K562 (cell line): Measurements from ENCODE around the gene VPS13C. TPM values are rescaled to one million over a fixed set of nuclear protein-coding genes. Genes with fewer than 3 reads are reported as not detected.

Experiments
- ATAC-seq: fragments of 200-7000 bp; cut with Tn5 transposase; 3 replicates; pipeline ENCODE4 v1.9.1; 2020; ENCODE audit warnings: moderate library complexity
- BruUV-seq: library from RNA; stranded (reverse); fragments of 400-500 nt; replicated peaks from 2 replicates; lab custom pipeline; 2021; lab: Mats Ljungman, UMichigan
- CTCF ChIA-PET: fragments of 300-600 bp; formaldehyde crosslinking; extraction: SDS; loops from one replicate; lab custom pipeline; 2021; ENCODE audit warnings: low intra/inter-chr PET ratio; lab: Yijun Ruan, JAX
- POLR2A ChIA-PET: fragments of 300-600, 350-650 bp; sonication (Branson Sonifier 250); formaldehyde crosslinking; extraction: SDS; loops from one replicate; lab custom pipeline; 2021; ENCODE audit warnings: antibody characterized with exemption, inconsistent platforms; lab: Yijun Ruan, JAX
- DNase-seq, 4 experiments: peaks; one replicate each; pipeline versions ENCODE4 v3.0.0 to v3.0.0-alpha.2; 2011 to 2018; ENCODE audit warnings: low spot score in 3 of 4, mixed read lengths in 3 of 4; ENCODE audit errors: extremely low read depth in 1 of 4
- FAIRE-seq: peaks from 2 replicates; lab custom pipeline; 2011; peaks lifted over from hg19 to GRCh38; lab: Jason Lieb, UNC
- H2AFZ ChIP-seq: 2 replicates; pipeline ENCODE4 v1.6.0; 2011; ENCODE audit warnings: low read depth, low read length, control low read depth, inconsistent platforms
- H3K27ac ChIP-seq: fragments of 200-600 bp; 3 replicates; pipeline ENCODE4 v1.8.0; 2011; ENCODE audit warnings: low read depth, mild to moderate bottlenecking, control low read depth, inconsistent platforms, low read length, moderate library complexity, mixed read lengths; ENCODE audit errors: extremely low read depth
- H3K27me3 ChIP-seq, 2 experiments: fragments of 300-600 bp in 1 of 2; 2 replicates in 1 of 2; 3 replicates in 1 of 2; pipeline versions ENCODE4 v1.6.0 to v1.8.0; 2011; ENCODE audit warnings: inconsistent platforms in 2 of 2, low read length in 2 of 2, mild to moderate bottlenecking in 1 of 2, mixed read lengths in 1 of 2, moderate library complexity in 1 of 2; ENCODE audit not compliant: control insufficient read depth in 2 of 2, insufficient read depth in 2 of 2
- H3K36me3 ChIP-seq: fragments of 300-600 bp; 3 replicates; pipeline ENCODE4 v1.8.0; 2011; ENCODE audit warnings: mild to moderate bottlenecking, low read length, inconsistent platforms; ENCODE audit not compliant: control insufficient read depth, insufficient read depth
- H3K4me1 ChIP-seq, 2 experiments: fragments of 200-600 bp in 1 of 2; replicated peaks in 1 of 2; 2 replicates in 1 of 2; 3 replicates in 1 of 2; pipeline versions ENCODE4 v1.5.1 to v1.8.0; 2011; ENCODE audit warnings: inconsistent platforms in 2 of 2, low read length in 2 of 2, mild to moderate bottlenecking in 1 of 2, mixed read lengths in 1 of 2, moderate library complexity in 1 of 2; ENCODE audit not compliant: control insufficient read depth in 2 of 2, insufficient read depth in 2 of 2
- H3K4me2 ChIP-seq: 2 replicates; pipeline ENCODE4 v1.6.1; 2011; ENCODE audit warnings: low read length, control low read depth, inconsistent platforms, mixed read lengths; ENCODE audit not compliant: insufficient read depth
- H3K4me3 ChIP-seq: fragments of 200-600 bp; sonication (generic), shearing (Covaris generic); 2 replicates; pipeline ENCODE4 v1.5.1; 2016; ENCODE audit warnings: control low read depth, inconsistent platforms
- H3K79me2 ChIP-seq: fragments of 200-600 bp; 3 replicates; pipeline ENCODE4 v1.8.0; 2011; ENCODE audit warnings: low read length, inconsistent platforms; ENCODE audit not compliant: control insufficient read depth, insufficient read depth
- H3K9ac ChIP-seq, 2 experiments: 2 replicates each; pipeline versions ENCODE4 v1.6.0 to v1.6.1; 2011; ENCODE audit warnings: low read depth in 2 of 2, low read length in 2 of 2, control low read depth in 1 of 2, inconsistent platforms in 1 of 2, mild to moderate bottlenecking in 1 of 2, mixed read lengths in 1 of 2; ENCODE audit not compliant: insufficient read depth in 1 of 2
- H3K9me1 ChIP-seq: one replicate; pipeline ENCODE4 v1.6.0; 2011; ENCODE audit warnings: inconsistent platforms, mild to moderate bottlenecking, low read length, moderate library complexity; ENCODE audit not compliant: control insufficient read depth, insufficient read depth
- H3K9me3 ChIP-seq: replicated peaks from 2 replicates; pipeline ENCODE4 v1.5.1; 2011; ENCODE audit warnings: low read depth, low read length, inconsistent platforms; ENCODE audit not compliant: control insufficient read depth, insufficient read depth
- H4K20me1 ChIP-seq: replicated peaks from 2 replicates; pipeline ENCODE4 v1.6.1; 2011; ENCODE audit warnings: low read length, inconsistent platforms, mixed read lengths; ENCODE audit not compliant: control insufficient read depth, insufficient read depth
- CBFA2T2 ChIP-seq: fragments of 450-650 bp; conservative IDR thresholded peaks from 2 replicates; pipeline ENCODE4 v1.6.1; 2017; ENCODE audit warnings: mild to moderate bottlenecking
- KDM2B ChIP-seq: fragments of 250-450 bp; sonication (Bioruptor Pico); IDR thresholded peaks from 2 replicates; pipeline ENCODE4 v1.8.0; 2021; ENCODE audit warnings: mild to moderate bottlenecking, moderate library complexity
- MITF ChIP-seq: IDR thresholded peaks from 2 replicates; pipeline ENCODE4 v1.6.1; 2014; ENCODE audit warnings: antibody characterized with exemption
- NR2C1 ChIP-seq, 2 experiments: fragments of 450-650 bp; IDR thresholded peaks; 2 replicates each; pipeline ENCODE4 v1.6.1; 2017; ENCODE audit warnings: mild to moderate bottlenecking in 2 of 2, antibody characterized with exemption in 1 of 2, inconsistent platforms in 1 of 2, missing compliant biosample characterization in 1 of 2, missing genetic modification characterization in 1 of 2
- PCBP1 ChIP-seq: fragments of 200-400 bp; formaldehyde crosslinking; IDR thresholded peaks from 2 replicates; pipeline ENCODE4 v1.6.1; 2018; ENCODE audit warnings: mild to moderate bottlenecking, low read depth, low read length; ENCODE audit not compliant: poor library complexity, severe bottlenecking
- SAFB2 ChIP-seq: fragments of 200-400 bp; formaldehyde crosslinking; IDR thresholded peaks from 2 replicates; pipeline ENCODE4 v1.6.1; 2018; ENCODE audit warnings: borderline replicate concordance, low read length, low read depth, moderate library complexity; ENCODE audit not compliant: severe bottlenecking
- SMAD3 ChIP-seq: fragments of 450-650 bp; formaldehyde crosslinking; conservative IDR thresholded peaks from 2 replicates; pipeline ENCODE4 v1.4.0; 2020; ENCODE audit warnings: mild to moderate bottlenecking
- TCF7L2 ChIP-seq: fragments of 150-350 bp; IDR thresholded peaks from 2 replicates; pipeline ENCODE4 v1.6.1; 2016; ENCODE audit warnings: low read depth, mild to moderate bottlenecking, low read length, moderate library complexity
- ZNF445 ChIP-seq: fragments of 250-450 bp; sonication (Bioruptor Pico); IDR thresholded peaks from 2 replicates; pipeline ENCODE4 v1.4.0; 2020; ENCODE audit warnings: low read depth, mild to moderate bottlenecking, moderate library complexity
- ZNF586 ChIP-seq: fragments of 450-650 bp; formaldehyde crosslinking; conservative IDR thresholded peaks from 2 replicates; pipeline ENCODE4 v1.4.0; 2020; ENCODE audit warnings: mild to moderate bottlenecking, moderate library complexity
- ZNF696 ChIP-seq: fragments of 250-450 bp; sonication (Bioruptor Pico); conservative IDR thresholded peaks from 2 replicates; pipeline ENCODE4 v1.4.0; 2020; ENCODE audit warnings: mild to moderate bottlenecking, moderate library complexity
- WGBS: fragments of 100-300 bp; shearing (Covaris generic); methylation state at CpG from one replicate; pipeline ENCODE4 v1.1.6; 2016; ENCODE audit warnings: low coverage, mixed read lengths; ENCODE audit not compliant: insufficient coverage; ENCODE audit errors: missing lambda C conversion rate; 5-methylcytosine and 5-hydroxymethylcytosine counted together
- in situ Hi-C: fragments of 300-500 bp; cut with MboI; formaldehyde crosslinking; loops from 4 replicates; pipeline ENCODE4 v1.15.0; 2018; ENCODE audit warnings: inconsistent platforms, mixed read lengths
- intact Hi-C: fragments of 100-400 bp; cut with micrococcal nuclease; formaldehyde crosslinking; loops from 2 replicates; pipeline ENCODE4 v1.14.2; 2022
- polyA plus RNA-seq, 8 experiments: library from polyadenylated mRNA; depleted of rRNA in 4 of 8; stranded (reverse) in 5 of 8; unstranded in 3 of 8; fragments of >200 nt; fragmentation: Nextera tagmentation in 2 of 8; fragmentation: Illumina TruSeq in 1 of 8; extraction: Ambion mirVana in 2 of 8; extraction: Trizol in 1 of 8; gene quantifications; 2 replicates each; pipeline versions ENCODE4 v1.2.1 to v1.2.3, GENCODE V29; 2011 to 2014; ENCODE audit warnings: inconsistent platforms in 1 of 8, missing spikeins in 1 of 8
- total RNA-seq, 7 experiments: library from RNA; depleted of rRNA in 6 of 7; stranded (reverse); fragments of >200 nt in 6 of 7; fragmentation: Illumina TruSeq in 2 of 7; extraction: Trizol in 2 of 7; gene quantifications; 2 replicates each; pipeline versions ENCODE4 v1.2.1 to v1.2.3, GENCODE V29; 2011 to 2021; ENCODE audit warnings: low replicate concordance in 1 of 7
- TF ChIP-seq, protein P1 (sequence below): fragments of 250-450 bp; sonication (Bioruptor Pico); IDR thresholded peaks from 2 replicates; pipeline ENCODE4 v1.5.0; 2020; ENCODE audit warnings: mild to moderate bottlenecking
- TF ChIP-seq, protein P2 (sequence below): conservative IDR thresholded peaks from 2 replicates; pipeline ENCODE4 v1.6.1; 2011; ENCODE audit warnings: low read depth, mild to moderate bottlenecking, low read length; ENCODE audit not compliant: control insufficient read depth

The VPS13C gene
- total and polyA plus RNA-seq, 9 of the 15 experiments (the other 6 are each of a cell fraction or from before 2014, with no cell fraction given) = 5.2 to 32.3 (median 15.7) TPM

- ATAC-seq = no peak
- no peak overlapping the region for H3K27ac ChIP-seq
- in situ Hi-C loops (no loop called here), intact Hi-C loops (no loop called here)
- H3K36me3 ChIP-seq = no peaks in the 10 kb centered on the region
- H3K27me3 ChIP-seq = no peaks in the 10 kb centered on the region
- H3K79me2 ChIP-seq = no peaks in the 10 kb centered on the region
- WGBS = 61% methylated on average over 4 of the region's 4 CpGs
- TF ChIP-seq ZNF445 (CRISPR knock-in tag) (no peak), KDM2B (CRISPR knock-in tag) (no peak), CBFA2T2 (no peak), MITF (no peak), ZNF696 (CRISPR knock-in tag) (no peak)
- TF ChIP-seq, all 486 proteins: peak for 0
- BruUV-seq = no TSS peak
- Histone ChIP-seq H3K9me1 (no peaks in the 10 kb centered on the region), H4K20me1 (no peaks in the 10 kb centered on the region), H3K4me2 (no peak overlapping the region), H3K9me3 (no peaks in the 10 kb centered on the region), H3K4me3 (no peak overlapping the region), H3K9ac (no peak overlapping the region), H3K4me1 (no peaks in the 10 kb centered on the region), H2AFZ (no peak overlapping the region)
- ChIA-PET CTCF (no interaction called here), POLR2A (interaction anchor here (0.5 to 0.6 kb wide), 2 partner anchors 347 to 382 kb away, joined by 3 read pairs; no protein-coding TSS in a partner anchor)
- no peak for FAIRE-seq
- no peak for DNase-seq
These were observed 208.3 kb downstream of the VPS13C start for GRCh38 chr15:61851955-61852354.

DNA sequence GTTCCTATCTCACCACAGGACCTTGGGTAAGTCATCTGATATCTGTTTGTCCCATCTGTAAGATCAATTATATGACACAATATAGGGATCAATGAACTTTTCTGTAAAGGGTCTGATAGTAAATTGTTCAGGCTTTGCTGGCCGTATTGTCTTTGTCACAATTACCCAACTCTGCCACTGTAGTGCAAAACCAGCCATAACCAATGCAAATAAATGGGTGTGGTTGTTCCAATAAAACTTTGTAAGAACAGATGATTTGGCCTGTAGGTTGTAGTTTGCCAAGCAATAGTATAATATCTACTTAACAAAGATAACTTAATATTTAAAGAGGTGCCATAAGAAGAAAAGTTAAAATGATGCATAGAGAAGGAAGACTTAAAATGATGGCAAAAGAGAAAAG lies 210.8 kb downstream of the VPS13C start:
- WGBS = 45% methylated on average over 1 of the region's 1 CpG
- no peak for TF ChIP-seq SAFB2
- TF ChIP-seq, protein P1, sequence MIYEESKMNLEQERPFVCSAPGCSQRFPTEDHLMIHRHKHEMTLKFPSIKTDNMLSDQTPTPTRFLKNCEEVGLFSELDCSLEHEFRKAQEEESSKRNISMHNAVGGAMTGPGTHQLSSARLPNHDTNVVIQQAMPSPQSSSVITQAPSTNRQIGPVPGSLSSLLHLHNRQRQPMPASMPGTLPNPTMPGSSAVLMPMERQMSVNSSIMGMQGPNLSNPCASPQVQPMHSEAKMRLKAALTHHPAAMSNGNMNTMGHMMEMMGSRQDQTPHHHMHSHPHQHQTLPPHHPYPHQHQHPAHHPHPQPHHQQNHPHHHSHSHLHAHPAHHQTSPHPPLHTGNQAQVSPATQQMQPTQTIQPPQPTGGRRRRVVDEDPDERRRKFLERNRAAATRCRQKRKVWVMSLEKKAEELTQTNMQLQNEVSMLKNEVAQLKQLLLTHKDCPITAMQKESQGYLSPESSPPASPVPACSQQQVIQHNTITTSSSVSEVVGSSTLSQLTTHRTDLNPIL (CRISPR knock-in tag) = no peak
- TF ChIP-seq, protein P2, sequence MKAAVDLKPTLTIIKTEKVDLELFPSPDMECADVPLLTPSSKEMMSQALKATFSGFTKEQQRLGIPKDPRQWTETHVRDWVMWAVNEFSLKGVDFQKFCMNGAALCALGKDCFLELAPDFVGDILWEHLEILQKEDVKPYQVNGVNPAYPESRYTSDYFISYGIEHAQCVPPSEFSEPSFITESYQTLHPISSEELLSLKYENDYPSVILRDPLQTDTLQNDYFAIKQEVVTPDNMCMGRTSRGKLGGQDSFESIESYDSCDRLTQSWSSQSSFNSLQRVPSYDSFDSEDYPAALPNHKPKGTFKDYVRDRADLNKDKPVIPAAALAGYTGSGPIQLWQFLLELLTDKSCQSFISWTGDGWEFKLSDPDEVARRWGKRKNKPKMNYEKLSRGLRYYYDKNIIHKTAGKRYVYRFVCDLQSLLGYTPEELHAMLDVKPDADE = no peak
- TF ChIP-seq PCBP1 = no peak
- TF ChIP-seq SMAD3 (CRISPR knock-in tag) = no peak
- TF ChIP-seq NR2C1 (IDR thresholded peaks at IDR 0.05) = no peak
- no peak for TF ChIP-seq NR2C1 (tag; IDR thresholded peaks at IDR 0.05)
- no peak for TF ChIP-seq TCF7L2
- no peak for TF ChIP-seq ZNF586 (CRISPR knock-in tag)

More for the DNA sequence above, 210.8 kb downstream of the VPS13C start:
- no peak for DNase-seq
- Histone ChIP-seq H4K20me1 (no peaks in the 10 kb centered on the region), H3K27me3 (no peaks in the 10 kb centered on the region), H3K9ac (no peak overlapping the region), H3K9me3 (no peaks in the 10 kb centered on the region), H3K79me2 (no peaks in the 10 kb centered on the region), H3K4me3 (no peak overlapping the region), H2AFZ (no peak overlapping the region), H3K4me1 (no peaks in the 10 kb centered on the region), H3K4me2 (no peak overlapping the region), H3K9me1 (no peaks in the 10 kb centered on the region), H3K27ac (no peak overlapping the region), H3K36me3 (no peaks in the 10 kb centered on the region)
- ChIA-PET CTCF (no interaction called here), POLR2A (no interaction called here)
- no TSS peak for BruUV-seq
- intact Hi-C loops (no loop called here), in situ Hi-C loops (no loop called here)
- FAIRE-seq = no peak
- ATAC-seq = no peak
